HG02970 (cell line): ENCODE results near the gene SLC25A15.

Experiments
- ATAC-seq: cut with Tn5 transposase; IDR thresholded peaks from one replicate; pipeline ENCODE4 v1.9.1; 2021; ENCODE audit warnings: mild to moderate bottlenecking, moderate library complexity, moderate number of reproducible peaks; ENCODE audit not compliant: unreplicated experiment, low FRiP score

The SLC25A15 gene

DNA sequence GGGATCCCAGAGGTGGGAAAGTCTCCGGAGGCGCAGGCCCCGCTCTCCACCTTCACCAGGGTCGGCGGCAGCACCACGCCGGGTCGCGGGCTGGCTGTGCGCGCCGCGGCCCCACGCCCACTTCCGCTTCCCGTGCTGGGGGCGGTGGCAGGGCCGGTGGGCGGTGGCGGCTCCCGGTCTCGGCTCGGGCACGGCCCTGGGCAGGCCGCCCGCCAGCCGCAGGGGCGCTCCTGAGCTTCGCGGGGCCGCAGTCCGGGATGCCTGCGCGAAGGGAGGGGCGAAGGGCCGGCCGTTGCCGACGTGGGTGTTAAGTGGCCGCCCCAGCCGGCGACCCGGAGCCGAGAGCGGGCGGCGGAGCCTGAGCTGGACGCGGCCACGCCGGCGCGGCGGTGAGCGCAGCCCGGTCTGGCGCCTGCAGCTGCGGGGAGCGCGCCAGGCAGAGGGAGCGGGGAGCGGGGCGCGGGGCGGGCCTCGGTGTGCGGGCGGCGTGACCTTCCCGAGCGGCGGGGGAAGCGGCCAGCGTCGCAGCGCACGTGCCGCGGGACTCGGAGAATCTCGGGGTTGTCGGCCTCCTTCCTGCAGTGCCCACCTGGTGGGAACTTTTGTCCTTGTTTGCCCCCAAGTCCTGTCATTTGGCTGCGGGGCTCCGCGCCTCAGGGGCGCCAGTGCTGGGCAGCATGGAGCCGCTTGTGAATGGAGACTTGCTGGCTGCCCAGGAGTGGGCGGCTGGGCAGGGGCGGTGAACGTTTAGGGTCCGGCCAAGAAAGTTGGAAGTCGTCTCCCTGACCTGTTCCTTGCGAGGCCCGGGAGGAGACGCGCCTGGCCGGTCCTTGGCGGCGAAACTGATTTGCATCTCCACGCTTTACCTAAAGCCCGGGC, at the start of gene SLC25A15:
SLC25A15 (plus strand) TSS at position 337 of the 879 bp plus-strand sequence. CDS start 3,616 bp downstream, outside the sequence.
- peak; percentile 88 for ATAC-seq

DNA sequence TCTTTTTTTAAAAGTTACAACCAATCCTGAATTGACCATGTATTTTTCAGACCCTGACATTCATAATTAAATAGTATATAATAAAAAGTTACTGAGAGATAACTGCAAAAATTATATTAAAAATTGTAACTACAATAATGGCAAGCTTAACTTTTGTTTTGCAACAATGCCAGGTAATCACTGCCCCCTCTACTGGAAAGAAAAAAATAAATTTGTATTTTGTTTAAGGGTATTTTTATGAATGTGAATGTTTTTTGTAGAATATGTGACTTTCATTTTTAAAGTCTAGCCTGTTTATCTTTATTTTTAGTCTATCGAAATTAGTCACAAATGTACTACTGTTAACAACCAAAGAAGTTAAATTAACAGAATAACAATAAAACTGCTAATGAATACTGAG, 40.1 kb upstream of the SLC25A15 start:
- no peak for ATAC-seq

DNA sequence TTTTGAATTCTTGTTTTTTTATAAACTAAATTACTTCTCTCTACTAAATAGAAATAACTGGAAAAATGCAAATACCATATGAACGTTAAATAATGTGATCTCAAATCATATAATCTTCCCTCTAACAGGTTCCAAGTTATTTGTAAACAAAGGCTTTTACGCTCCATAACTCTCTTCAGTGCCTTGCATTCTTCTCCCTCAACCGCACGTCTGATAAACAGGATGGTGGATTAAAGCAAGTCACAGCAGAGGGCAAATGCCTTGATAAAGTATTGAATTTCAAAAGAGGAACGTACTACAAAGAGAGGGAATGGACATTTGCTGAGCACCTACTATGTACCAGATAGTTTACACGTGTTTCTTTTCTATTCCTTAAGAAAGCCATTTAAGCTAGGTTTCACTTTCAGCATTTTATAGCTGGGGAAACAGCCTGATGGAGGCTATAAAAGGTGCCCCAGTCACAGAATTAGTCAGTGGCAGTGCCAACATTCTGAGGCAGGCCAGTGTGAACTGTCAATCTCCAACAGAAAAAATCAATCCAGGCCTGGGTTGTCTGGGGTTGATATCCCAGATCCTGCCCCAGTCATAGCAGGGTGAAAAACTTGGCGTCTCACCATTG, 34.2 kb upstream of the SLC25A15 start:
- ATAC-seq = no peak

DNA sequence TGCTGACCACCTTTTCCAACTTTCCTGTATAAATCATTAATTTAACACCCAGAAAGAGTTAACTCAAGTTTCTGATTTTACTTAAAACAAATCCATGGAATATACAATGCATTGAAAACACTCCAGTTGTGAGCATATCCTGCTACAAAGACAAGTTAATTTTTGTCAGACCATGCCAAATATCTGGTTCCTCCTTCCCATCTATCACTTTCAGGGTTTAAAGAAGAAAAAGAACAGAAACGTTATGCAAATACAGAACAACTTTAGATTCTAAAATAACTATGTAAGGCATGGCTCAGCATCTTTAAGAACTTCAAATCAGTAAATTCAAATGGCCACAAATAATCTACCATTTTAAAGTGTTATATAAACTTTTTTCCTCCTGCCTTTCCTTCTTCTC, 33.4 kb upstream of the SLC25A15 start:
- no peak for ATAC-seq

DNA sequence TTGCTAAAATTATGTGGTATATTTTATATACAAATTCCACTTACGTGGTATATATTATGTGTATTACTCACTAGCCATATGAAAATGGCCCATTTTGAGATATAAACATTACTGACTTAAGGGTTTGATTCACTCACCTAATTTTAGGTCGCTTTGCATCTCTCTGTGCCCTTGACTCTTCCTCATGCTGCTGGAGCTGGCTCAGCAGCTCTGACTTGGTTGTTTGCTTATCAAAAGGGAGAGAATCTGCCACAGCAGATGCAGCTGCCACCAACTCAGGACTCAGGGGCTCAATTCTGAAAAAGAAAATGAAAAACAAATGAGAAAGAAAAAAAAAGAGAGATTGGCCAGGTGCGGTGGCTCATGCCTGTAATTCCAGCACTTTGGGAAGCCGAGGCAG, 30.6 kb upstream of the SLC25A15 start:
- ATAC-seq = no peak

DNA sequence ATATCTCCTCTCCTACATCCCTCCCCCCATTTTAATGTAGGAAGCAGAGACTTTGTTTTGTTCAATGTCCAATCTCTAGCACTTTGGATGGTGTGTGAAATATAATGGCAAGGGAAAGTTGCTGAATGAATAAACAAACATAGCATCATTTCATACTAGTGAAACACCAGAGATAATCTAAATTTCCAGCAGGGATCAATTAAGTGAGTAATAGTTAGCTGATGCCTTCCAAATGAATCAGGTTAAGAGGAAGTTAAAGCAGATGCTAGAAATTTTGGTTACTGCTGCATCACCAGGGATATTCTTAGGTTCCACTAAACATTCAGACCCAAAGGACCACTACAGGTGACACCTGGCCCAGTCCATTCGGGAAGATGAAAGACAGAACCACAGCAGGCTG, 26.6 kb upstream of the SLC25A15 start:
- ATAC-seq = no peak

DNA sequence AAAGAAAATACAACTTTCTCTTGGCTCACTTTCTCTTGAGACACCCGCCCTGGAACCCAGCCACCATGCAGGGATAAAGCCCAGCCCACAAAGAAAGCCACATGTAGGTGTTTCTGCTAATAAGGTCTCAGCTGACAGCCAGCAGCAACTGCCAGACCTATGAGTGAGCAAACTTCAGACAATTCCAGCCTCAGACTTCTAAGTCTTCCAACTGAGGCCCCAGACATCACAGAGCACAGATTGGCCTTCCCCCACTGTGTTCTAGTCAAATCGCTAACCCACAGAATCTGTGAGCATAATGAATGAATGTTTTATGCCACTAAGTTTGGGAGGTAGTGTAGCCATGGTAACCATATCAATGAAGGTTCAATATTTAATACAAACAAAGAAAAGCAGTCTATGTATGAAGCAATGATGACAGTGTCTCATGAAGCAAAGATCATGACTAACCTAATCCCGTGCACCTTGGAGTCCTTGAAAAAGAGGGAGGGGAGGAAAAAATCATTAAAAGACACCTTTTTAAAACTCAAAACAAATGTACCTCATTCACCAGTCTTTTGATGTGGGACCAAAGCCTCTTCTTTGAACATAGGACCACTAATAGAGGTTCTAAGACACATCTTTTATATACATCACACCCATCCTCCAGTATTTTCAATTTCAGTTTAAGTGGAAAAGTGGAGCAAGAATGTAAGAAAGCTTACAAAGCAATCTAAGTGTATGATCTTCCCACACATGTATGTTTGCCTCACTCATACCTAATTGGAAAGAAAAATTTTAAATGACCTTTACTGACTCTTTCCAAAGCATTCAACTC, 24.6 kb upstream of the SLC25A15 start:
- no peak for ATAC-seq

DNA sequence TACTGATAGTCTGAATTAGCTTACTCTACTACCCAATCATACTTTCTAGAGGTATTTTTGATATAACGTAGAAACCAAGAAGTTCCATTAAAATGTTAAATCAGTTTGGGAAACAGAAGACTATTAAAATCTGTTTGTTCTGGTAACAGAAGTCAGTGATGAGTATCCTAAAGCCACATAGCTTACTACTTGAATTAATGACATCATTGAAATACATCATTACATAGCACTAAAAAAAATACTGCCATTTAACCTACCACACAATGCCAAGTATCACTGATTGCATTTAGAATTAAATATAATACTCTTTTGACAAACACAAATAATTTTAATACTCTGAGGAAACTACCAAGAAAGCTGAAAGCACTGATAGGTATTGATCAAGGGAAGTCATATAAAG, 23.8 kb upstream of the SLC25A15 start:
- ATAC-seq = no peak

DNA sequence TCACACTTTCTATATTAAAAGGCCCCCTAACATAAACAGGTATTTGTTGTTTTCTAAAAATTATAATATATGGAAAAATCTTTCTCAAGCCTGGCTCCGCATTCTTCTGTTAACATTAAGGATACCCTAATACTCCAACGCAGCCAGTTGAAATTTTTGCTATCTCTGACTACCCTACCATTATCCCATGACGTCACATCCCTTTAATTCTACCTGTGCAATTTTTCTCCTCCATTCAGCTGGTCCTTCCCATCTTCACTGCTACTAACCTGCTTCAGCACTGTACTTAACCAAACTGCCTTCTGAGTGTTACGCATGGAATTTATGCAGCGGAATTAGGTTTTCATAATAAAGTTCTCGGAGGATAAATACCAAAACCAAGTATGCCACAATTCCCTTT, 19.4 kb upstream of the SLC25A15 start:
- no peak for ATAC-seq

DNA sequence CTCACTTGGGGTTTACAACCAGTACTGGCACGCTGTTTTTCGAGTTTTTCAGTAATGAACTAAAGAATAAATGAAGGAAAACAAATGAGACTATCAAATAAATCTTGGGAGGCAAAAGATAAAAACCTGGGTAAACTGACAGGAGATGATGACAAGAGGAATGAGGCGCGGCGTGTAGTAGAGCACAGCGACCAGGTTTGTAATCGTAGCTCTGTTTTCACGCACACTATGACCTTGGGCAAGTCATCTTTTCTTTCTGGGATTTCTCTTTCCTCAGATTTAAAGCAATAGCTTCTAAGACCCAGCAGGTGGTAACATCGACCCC, 18.8 kb upstream of the SLC25A15 start:
- ATAC-seq = no peak

DNA sequence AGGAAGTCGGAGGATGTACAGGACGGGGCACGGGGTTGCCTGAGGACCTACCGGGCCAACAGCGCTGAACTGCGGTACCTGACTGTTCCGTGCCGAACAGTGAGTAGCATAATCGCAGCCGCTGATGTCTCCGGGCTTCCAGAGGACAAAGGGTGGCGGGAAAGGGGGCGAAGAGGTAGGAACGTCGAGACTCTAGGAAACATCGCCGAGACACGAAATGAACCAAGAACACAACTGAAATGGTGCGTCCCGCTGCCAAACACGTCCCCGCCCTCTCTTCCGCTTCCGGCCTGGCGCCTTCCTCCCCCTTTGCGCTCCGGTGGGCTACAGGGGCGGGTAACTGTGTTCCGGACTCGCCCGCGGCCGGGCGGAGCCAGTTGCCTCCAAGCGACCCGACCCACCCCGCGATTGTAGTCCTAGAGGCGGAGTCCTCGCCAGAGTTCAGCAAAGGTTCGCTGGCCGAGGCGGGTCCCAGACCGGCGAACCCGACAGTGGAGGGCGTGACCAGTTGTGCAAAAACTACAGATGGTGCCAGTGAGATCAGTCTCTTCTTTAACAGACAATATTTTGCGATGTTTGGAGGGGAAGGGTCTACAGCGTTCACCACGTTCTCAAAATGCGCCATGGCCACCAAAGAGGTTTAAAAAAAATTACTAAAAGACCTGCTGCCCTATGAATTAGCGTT, 18.3 kb upstream of the SLC25A15 start, which contains the start of gene MRPS31:
MRPS31 (minus strand) TSS at position 257 of the 685 bp plus-strand sequence; CDS start at position 203, 54 bp downstream.
- peak; percentile 87 for ATAC-seq

DNA sequence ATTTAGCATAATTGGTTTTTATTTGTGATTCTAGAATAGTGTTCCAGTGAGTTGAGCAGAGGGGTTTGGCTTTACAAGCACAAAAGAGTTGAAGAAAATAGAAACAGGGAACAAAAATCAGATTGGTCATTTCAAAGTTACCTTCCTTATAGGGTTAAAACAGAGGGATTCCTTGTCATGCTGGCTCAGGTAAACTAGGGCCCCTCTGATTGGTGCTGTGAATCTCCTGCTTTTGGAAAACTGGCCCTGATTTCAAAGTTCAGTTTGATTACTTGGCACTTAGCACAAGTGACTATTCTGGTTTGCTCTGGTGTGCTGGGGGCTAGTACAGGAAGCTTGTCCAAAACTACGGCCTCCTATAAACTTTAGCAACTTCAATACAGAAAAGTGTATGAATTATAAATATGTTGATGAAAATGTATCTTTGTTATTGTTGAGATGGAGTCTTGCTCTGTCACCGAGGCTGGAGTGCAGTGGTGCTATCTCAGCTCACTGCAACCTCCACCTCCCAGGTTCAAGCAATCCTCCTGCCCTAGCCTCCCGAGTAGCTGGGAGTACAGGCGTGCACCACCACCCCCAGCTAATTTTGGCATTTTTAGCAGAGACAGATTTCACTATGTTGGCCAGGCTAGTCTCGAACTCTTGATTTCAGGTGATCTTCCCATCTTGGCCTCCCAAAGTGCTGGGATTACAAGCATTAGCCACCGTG, 16.5 kb upstream of the SLC25A15 start:
- ATAC-seq = no peak

DNA sequence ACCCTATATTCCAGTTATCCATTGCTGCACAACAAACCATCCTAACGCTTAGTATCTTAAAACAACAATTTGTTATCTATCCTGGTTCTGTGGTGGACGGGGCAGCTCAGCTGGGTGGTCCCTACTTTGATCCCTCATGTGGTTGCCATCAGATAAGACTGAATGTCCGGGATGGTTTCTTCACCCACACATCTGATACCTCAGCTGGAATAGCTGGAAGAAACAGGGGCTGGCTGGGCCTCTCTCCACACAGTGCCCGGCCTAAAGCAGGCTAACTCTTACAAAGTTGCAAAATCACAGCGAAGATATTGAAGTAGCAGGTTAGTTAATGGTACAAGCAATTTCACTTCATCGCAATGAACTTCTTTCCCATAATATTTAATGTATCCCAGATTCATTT, 14.7 kb upstream of the SLC25A15 start:
- ATAC-seq = no peak

DNA sequence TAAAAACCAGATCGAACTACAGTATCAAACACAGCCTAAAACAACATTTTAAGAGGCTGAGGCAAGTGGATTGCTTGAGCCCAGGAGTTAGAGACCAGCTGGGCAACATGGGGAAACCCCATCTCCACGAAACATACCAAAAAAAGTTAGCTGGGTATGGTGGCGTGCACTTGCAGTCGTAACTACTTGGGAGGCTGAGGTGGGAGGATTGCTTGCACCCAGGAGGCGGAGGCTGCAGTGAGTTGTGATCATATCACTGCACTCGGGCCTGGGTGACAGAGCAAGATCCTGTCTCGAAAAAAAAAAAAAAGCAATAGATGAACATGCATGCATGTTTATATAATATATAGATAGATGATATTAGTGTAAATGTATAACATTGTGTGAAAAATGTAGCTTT, 13.2 kb upstream of the SLC25A15 start:
- no peak for ATAC-seq

DNA sequence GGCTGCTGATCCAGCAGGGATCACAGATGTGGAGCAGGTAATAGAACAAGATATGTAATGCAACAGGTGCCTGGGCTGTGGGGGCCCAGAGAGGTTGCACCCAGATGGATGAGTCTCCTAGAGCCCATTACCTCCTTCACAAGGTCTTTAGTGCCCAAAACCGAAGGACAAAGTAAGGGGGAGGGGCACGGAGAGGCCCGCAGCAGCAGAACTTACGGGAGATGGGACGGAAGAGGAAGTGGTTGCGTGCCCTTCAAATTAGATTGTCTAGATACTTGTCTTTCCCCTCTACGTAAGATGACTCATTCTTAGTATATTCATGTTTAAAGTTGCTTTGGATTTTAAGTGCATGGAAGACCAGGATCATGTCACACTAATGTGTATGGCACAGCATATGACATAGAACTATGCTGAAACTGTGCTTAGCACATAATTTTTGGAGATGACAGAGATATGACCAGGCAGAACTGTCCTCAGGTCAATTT, 12.7 kb upstream of the SLC25A15 start:
- peak; percentile 32 for ATAC-seq

DNA sequence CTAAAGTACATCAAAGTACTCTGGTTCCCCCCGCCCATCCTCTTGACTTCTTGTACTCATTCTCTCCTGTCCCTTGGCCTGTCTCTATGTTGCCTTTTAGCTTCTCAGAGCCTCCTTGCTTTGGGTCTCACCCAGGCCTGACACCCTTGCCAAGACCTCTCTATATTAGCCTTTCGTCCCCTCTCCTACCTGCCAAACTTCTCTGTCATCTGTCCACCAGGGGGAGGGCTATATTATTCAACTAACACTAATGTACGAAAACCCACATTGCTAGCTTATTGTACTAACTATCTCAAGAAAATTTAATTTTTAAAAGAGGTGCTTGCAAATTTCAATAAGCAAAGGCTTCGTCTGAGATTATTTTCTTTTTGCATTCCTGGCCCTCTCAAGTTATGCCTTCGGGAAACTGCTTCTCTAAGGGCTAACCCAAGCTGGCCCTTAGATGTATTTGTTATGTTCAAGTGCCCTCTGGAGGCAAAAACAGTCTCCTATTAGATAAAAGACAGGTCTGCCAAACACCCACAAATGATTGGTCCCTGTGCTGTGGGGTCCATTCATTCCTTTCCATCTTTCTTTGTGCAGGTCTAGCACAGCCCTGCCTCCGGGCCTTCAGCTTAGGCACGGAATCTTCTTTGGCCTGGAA, 12.1 kb upstream of the SLC25A15 start:
- ATAC-seq = peak; percentile 43

DNA sequence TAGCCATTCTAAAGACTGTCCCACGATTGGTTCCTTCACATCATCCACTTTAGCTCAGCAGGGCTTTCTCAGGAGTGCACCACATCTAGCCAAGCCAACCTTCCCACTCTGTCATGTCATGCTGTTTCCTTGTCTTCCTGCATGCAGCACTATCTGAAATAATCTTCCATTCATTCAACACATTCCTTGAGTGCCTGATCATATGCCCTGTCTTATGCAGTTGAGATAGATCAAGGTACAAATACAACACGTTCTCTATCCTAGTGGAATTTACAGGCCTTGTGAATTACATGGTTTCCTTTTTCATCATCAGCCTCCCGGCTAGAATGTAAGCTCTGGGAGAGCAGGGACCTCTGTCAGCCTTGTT, 11.6 kb upstream of the SLC25A15 start:
- ATAC-seq = no peak

DNA sequence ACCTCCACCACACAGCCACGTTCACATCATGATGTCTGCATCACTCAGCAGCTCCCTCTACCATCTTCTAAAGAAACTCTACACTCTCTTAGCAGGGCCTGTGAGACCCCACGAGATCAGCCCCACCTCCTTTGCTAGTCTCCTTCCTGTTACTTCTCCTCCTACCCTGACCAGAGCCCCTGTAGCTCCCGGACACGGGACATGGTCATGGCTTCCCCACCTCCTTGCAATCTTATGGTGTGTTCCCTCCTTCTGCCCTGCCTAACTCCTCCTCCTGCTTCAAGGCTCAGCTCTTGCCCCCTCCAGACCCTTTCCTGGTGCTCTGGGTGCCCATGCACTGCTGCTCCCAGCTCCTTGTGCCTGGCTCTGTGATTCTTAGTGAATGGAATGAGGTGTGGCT, 10.4 kb upstream of the SLC25A15 start:
- no peak for ATAC-seq

DNA sequence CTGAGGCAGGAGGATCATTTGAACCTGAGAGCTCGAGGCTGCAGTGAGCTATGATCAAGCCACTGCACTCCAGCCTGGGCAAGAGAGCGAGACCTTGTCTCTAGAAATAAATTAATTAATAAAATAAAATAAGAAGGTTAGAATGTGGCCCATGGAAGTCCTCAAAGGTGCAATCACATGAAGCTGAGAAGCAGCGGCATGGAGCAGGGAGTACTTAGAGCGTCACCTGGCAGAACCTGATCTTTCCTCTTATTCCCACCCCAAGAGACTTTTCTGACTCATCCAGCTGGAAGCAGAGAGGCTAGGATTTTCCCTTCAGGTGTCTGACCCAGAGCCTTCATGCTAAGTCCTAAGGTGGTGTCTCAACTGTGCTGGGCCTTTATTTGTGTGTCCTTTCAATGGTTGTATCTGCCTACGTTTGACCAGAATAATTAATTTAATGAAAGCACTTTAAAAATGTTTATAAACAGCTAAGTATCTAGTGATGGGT, 9.6 kb upstream of the SLC25A15 start:
- ATAC-seq = no peak
